Measurements from ENCODE around the gene SKAP1.

Gene SKAP1

GRCh38 chr17:48443712-48444111, 13.7 kb upstream of the SKAP1 start:
- Histone ChIP-seq H3K27ac (replicated peaks) (no peak overlapping the region), H3K4me3 (replicated peaks; ENCODE audit: insufficient read depth, low read length) (no peak overlapping the region), H3K27me3 (ENCODE audit: insufficient read depth, poor library complexity, severe bottlenecking) (no peaks in the 10 kb centered on the region)
- no peak for DNase-seq (ENCODE audit: low read depth in 1 of 2, low spot score in 1 of 2)
- TF ChIP-seq POLR2AphosphoS5 (IDR thresholded peaks at IDR 0.05; ENCODE audit: low read depth): no peak
- no peak for TF ChIP-seq CTCF (IDR thresholded peaks at IDR 0.05; ENCODE audit: insufficient read depth, low read length)
- no peak for TF ChIP-seq REST (IDR thresholded peaks at IDR 0.05; ENCODE audit: insufficient replicate concordance, low read depth)
- no peak for TF ChIP-seq SPI1 (IDR thresholded peaks at IDR 0.05; ENCODE audit: borderline replicate concordance, low read depth)
- no peak for TF ChIP-seq GABPA (IDR thresholded peaks at IDR 0.05; ENCODE audit: low read depth)

DNA sequence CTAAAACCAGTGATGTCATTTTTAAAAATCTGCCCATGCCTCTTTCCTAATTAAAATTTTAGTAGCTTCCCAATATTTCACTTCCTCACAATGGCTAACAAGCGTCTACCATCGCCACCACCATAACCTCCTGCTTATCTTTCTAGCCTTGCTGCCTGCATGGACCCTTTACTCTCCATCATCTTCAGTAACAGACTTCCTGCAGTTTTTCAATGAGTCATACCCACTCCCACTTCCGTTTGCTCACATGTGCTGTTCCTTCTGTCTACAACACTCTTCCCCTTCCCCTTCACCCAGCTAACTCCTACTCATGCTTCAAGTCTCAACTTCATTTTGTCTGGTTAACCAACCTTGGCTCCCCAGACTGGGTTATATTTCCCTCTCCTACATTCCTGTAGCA, 12.8 kb upstream of the SKAP1 start:
- DNase-seq (ENCODE audit: low read depth in 1 of 2, low spot score in 1 of 2): peak; percentile 39 to 79
- Histone ChIP-seq H3K4me3 (replicated peaks; ENCODE audit: insufficient read depth, low read length) (no peak overlapping the region), H3K27ac (replicated peaks) (no peak overlapping the region), H3K27me3 (ENCODE audit: insufficient read depth, poor library complexity, severe bottlenecking) (no peaks in the 10 kb centered on the region)
- TF ChIP-seq GABPA (IDR thresholded peaks at IDR 0.05; ENCODE audit: low read depth) (peak; percentile 46; the same call in 1 of the 2 replicates), SPI1 (IDR thresholded peaks at IDR 0.05; ENCODE audit: borderline replicate concordance, low read depth) (peak; percentile 35; the same call in 1 of the 2 replicates), CTCF (IDR thresholded peaks at IDR 0.05; ENCODE audit: insufficient read depth, low read length) (no peak), POLR2AphosphoS5 (IDR thresholded peaks at IDR 0.05; ENCODE audit: low read depth) (no peak), REST (IDR thresholded peaks at IDR 0.05; ENCODE audit: insufficient replicate concordance, low read depth) (no peak)

DNA sequence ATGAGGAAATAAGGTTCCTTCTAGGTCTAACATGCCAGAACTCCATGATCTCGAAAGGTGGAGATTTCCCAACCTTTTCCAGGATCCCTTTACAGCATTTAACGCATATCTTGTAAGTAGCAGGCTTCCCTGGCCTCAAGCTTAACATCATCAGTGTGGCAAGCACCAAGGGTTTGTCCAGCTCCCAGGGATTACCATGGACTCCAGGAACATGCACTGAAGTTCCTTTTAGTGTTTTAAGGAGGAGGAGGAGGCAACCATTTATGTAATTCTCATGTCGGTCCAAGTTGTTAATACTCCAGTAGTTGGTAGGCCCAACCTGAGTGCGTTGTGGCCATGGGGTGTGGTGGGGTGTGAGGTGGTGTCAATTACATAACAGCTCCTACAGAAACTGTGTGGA, 11.8 kb upstream of the SKAP1 start:
- Histone ChIP-seq H3K27ac (replicated peaks) (no peak overlapping the region), H3K27me3 (ENCODE audit: insufficient read depth, poor library complexity, severe bottlenecking) (peaks cover 3% of the 10 kb centered on the region), H3K4me3 (replicated peaks; ENCODE audit: insufficient read depth, low read length) (no peak overlapping the region)
- no peak for TF ChIP-seq CTCF (IDR thresholded peaks at IDR 0.05; ENCODE audit: insufficient read depth, low read length)
- TF ChIP-seq POLR2AphosphoS5 (IDR thresholded peaks at IDR 0.05; ENCODE audit: low read depth): no peak
- no peak for TF ChIP-seq REST (IDR thresholded peaks at IDR 0.05; ENCODE audit: insufficient replicate concordance, low read depth)
- TF ChIP-seq GABPA (IDR thresholded peaks at IDR 0.05; ENCODE audit: low read depth): no peak
- no peak for TF ChIP-seq SPI1 (IDR thresholded peaks at IDR 0.05; ENCODE audit: borderline replicate concordance, low read depth)
- no peak for DNase-seq (ENCODE audit: low read depth in 1 of 2, low spot score in 1 of 2)

All from HL-60 (cell line).